ENCODE results near the gene ZNF776. TPM values are rescaled to one million over a fixed set of nuclear protein-coding genes. Genes with fewer than 3 reads are reported as not detected.
"Not testable (repeated sequence)": the region's sequence is repeated elsewhere in the genome, so short reads cannot be mapped to it uniquely, and the experiment has no call there.

Gene ZNF776
- total RNA-seq, 1 donor from 2014 or later: 15.1 TPM

DNA sequence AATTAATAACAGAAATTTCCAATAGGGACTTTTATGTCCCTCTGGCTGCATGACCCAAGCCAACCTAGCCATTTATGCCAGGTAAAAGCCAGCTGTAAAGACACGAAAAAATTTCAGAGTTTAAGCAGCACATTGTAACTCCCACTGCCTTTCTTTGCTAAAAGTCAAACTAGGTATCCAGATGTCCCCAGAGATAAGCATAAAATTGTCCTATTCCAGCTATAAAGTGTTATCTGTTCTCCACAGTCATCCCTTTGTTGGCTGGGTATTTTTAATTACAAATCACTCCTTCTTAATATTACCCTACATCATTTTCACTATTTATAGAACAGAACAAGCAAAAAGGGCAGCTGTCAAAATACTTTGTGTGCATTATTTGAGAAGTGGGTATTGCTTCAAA is 34.4 kb upstream of the ZNF776 start:
- intact Hi-C loops (cut with DNase I): no loop called here
- ATAC-seq (no peak), DNase-seq (no peak)
- no peak overlapping the region for H3K4me3 ChIP-seq
- H3K4me1 ChIP-seq: no peaks in the 10 kb centered on the region
- H3K27ac ChIP-seq: no peak overlapping the region
- no peaks in the 10 kb centered on the region for H3K36me3 ChIP-seq
- H3K27me3 ChIP-seq: no peaks in the 10 kb centered on the region
- H3K9me3 ChIP-seq: peaks cover 13% of the 10 kb centered on the region
- TF ChIP-seq, protein P1, sequence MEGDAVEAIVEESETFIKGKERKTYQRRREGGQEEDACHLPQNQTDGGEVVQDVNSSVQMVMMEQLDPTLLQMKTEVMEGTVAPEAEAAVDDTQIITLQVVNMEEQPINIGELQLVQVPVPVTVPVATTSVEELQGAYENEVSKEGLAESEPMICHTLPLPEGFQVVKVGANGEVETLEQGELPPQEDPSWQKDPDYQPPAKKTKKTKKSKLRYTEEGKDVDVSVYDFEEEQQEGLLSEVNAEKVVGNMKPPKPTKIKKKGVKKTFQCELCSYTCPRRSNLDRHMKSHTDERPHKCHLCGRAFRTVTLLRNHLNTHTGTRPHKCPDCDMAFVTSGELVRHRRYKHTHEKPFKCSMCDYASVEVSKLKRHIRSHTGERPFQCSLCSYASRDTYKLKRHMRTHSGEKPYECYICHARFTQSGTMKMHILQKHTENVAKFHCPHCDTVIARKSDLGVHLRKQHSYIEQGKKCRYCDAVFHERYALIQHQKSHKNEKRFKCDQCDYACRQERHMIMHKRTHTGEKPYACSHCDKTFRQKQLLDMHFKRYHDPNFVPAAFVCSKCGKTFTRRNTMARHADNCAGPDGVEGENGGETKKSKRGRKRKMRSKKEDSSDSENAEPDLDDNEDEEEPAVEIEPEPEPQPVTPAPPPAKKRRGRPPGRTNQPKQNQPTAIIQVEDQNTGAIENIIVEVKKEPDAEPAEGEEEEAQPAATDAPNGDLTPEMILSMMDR (IDR thresholded peaks at IDR 0.05): no peak

- H3K9me3 ChIP-seq: peaks cover 58% of the 10 kb centered on the region
- peaks cover 33% of the 10 kb centered on the region for H3K36me3 ChIP-seq
- intact Hi-C loops (cut with DNase I): no loop called here
- ATAC-seq: no peak
- no peak overlapping the region for H3K27ac ChIP-seq
- TF ChIP-seq, protein P1 (IDR thresholded peaks at IDR 0.05): no peak
- no peak for DNase-seq
- no peaks in the 10 kb centered on the region for H3K27me3 ChIP-seq
- no peak overlapping the region for H3K4me3 ChIP-seq
- no peaks in the 10 kb centered on the region for H3K4me1 ChIP-seq
Measured at GRCh38 chr19:57719424-57719823, 27.2 kb upstream of the ZNF776 start.

- DNase-seq (no peak), ATAC-seq (no peak)
- Histone ChIP-seq H3K27me3 (no peaks in the 10 kb centered on the region), H3K27ac (no peak overlapping the region), H3K9me3 (peaks cover 53% of the 10 kb centered on the region), H3K4me3 (no peak overlapping the region), H3K36me3 (peaks cover 33% of the 10 kb centered on the region), H3K4me1 (no peaks in the 10 kb centered on the region)
- TF ChIP-seq, protein P1 (IDR thresholded peaks at IDR 0.05): no peak
- intact Hi-C loops (cut with DNase I): no loop called here
Measured at GRCh38 chr19:57719901-57720519, 26.6 kb upstream of the ZNF776 start.

- no peaks in the 10 kb centered on the region for H3K27me3 ChIP-seq
- ATAC-seq (no peak), DNase-seq (no peak)
- intact Hi-C loops (cut with DNase I): no loop called here
- H3K4me3 ChIP-seq: no peak overlapping the region
- H3K4me1 ChIP-seq: no peaks in the 10 kb centered on the region
- peaks cover 33% of the 10 kb centered on the region for H3K36me3 ChIP-seq
- no peak overlapping the region for H3K27ac ChIP-seq
- TF ChIP-seq, protein P1 (IDR thresholded peaks at IDR 0.05): no peak
- peaks cover 53% of the 10 kb centered on the region for H3K9me3 ChIP-seq
Measured at GRCh38 chr19:57720878-57721277, 25.7 kb upstream of the ZNF776 start.

DNA sequence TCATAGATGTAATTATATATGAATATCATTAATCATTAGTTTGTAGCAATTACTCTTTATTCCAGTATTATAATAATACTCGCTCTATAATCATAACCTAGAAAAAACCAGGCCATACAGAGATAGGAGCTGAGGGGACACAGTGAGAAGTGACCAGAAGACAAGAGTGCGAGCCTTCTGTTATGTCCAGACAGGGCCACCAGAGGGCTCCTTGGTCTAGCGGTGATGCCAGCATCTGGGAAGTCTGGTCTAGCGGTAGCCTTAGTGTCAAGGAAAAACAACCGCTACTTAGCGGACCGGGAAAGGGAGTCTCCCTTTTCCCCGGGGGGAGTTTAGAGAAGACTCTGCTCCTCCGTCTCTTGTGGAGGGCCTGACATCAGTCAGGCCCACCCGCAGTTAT is 8.3 kb upstream of the ZNF776 start:
- H3K27me3 ChIP-seq; DNase-seq; H3K9me3 ChIP-seq; H3K4me1 ChIP-seq; H3K36me3 ChIP-seq; intact Hi-C loops (cut with DNase I); H3K27ac ChIP-seq; H3K4me3 ChIP-seq: not testable (repeated sequence)
- TF ChIP-seq, protein P1 (IDR thresholded peaks at IDR 0.05): peak; percentile 71
- peak; percentile 81 for ATAC-seq

- H3K4me1 ChIP-seq; H3K4me3 ChIP-seq; intact Hi-C loops (cut with DNase I); H3K36me3 ChIP-seq; ATAC-seq; H3K27me3 ChIP-seq; H3K27ac ChIP-seq; DNase-seq; H3K9me3 ChIP-seq: not testable (repeated sequence)
Measured at GRCh38 chr19:57738770-57739169, 7.8 kb upstream of the ZNF776 start.

Measured in upper lobe of right lung (tissue), 1 donor.